Measurements from ENCODE around the gene SORT1. TPM values are rescaled to one million over a fixed set of nuclear protein-coding genes. Genes with fewer than 3 reads are reported as not detected.
"Not testable (repeated sequence)": the region's sequence is repeated elsewhere in the genome, so short reads cannot be mapped to it uniquely, and the experiment has no call there.

Gene SORT1
- total RNA-seq, 6 donors from 2014 or later: 105 to 222 (median 116) TPM

GRCh38 chr1:109398343-109399225 lies 866 bp upstream of the SORT1 start:
- Histone ChIP-seq H3K27ac (peak overlapping the region; percentile 67 to 92 (median 76)), H3K36me3 (peaks cover 0 to 31% (median 14%) of the 10 kb centered on the region in 4 donors), H3K4me1 (peaks cover 33 to 47% (median 43%) of the 10 kb centered on the region in 4 donors), H3K9me3 (no peaks in the 10 kb centered on the region), H3K27me3 (no peaks in the 10 kb centered on the region), H3K4me3 (peak overlapping the region; percentile 65 to 98 (median 72))
- DNase-seq (no peak), ATAC-seq (ENCODE audit: low FRiP score in 2 of 2) (no peak)
- TF ChIP-seq CTCF (IDR thresholded peaks at IDR 0.05): no peak
- TF ChIP-seq EP300 (IDR thresholded peaks at IDR 0.05): no peak
- no peak for TF ChIP-seq POLR2A (IDR thresholded peaks at IDR 0.05)
- no peak for TF ChIP-seq POLR2AphosphoS5 (IDR thresholded peaks at IDR 0.05)
- 38 to 41% methylated on average over 18 of the region's 18 CpGs for WGBS, 2 donors

GRCh38 chr1:109396871-109397580 lies 692 bp downstream of the SORT1 start:
- H3K36me3 ChIP-seq: peaks cover 0 to 15% (median 4%) of the 10 kb centered on the region in 4 donors
- H3K4me1 ChIP-seq: peaks cover 46 to 62% (median 54%) of the 10 kb centered on the region in 4 donors
- 2 to 4% methylated on average over 27 to 32 of the region's 46 CpGs for WGBS, 2 donors
- TF ChIP-seq CTCF (IDR thresholded peaks at IDR 0.05) (no peak), POLR2A (IDR thresholded peaks at IDR 0.05) (no peak), EP300 (IDR thresholded peaks at IDR 0.05) (no peak), POLR2AphosphoS5 (IDR thresholded peaks at IDR 0.05) (no peak)
- DNase-seq (peak in 1 of 2 donors; percentile 55), ATAC-seq (ENCODE audit: low FRiP score in 2 of 2) (no peak)
- H3K9me3 ChIP-seq: no peaks in the 10 kb centered on the region
- H3K4me3 ChIP-seq: peak overlapping the region; percentile 40 to 98 (median 72)
- peak overlapping the region; percentile 76 to 92 (median 80) for H3K27ac ChIP-seq
- H3K27me3 ChIP-seq: no peaks in the 10 kb centered on the region

DNA sequence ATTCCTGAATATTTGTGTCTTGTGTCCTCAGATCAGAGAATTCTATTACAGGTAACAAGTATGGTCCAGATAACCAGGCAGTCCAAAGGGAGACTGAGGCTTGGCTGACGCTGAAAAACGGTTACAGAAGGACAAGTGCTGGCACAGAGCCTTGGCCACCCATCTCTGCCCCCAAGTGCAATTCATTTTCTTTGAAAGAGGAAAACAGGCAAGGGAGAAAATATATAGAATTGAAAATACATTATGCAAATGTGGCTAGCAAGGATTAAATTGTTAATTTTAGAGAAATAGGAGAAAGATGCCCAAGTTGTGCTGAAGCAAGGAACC lies 1.2 kb downstream of the SORT1 start:
- WGBS, 2 donors: 28 to 34% methylated on average over 2 of the region's 2 CpGs
- Histone ChIP-seq H3K9me3 (no peaks in the 10 kb centered on the region), H3K27ac (peak overlapping the region; percentile 76 to 92 (median 80)), H3K36me3 (peaks cover 0 to 10% (median 0%) of the 10 kb centered on the region in 4 donors), H3K27me3 (no peaks in the 10 kb centered on the region), H3K4me1 (peaks cover 51 to 68% (median 59%) of the 10 kb centered on the region in 4 donors), H3K4me3 (peak overlapping the region in 3 of 4 donors; percentile 68 to 98 (median 77))
- TF ChIP-seq EP300 (IDR thresholded peaks at IDR 0.05) (no peak), POLR2AphosphoS5 (IDR thresholded peaks at IDR 0.05) (no peak), CTCF (IDR thresholded peaks at IDR 0.05) (no peak), POLR2A (IDR thresholded peaks at IDR 0.05) (no peak)
- ATAC-seq (ENCODE audit: low FRiP score in 2 of 2): no peak
- peak in 1 of 2 donors; percentile 22 for DNase-seq

- ATAC-seq (ENCODE audit: low FRiP score in 2 of 2) (peak; percentile 12 to 13), DNase-seq (no peak)
- Histone ChIP-seq H3K4me3 (peak overlapping the region in 3 of 4 donors; percentile 68 to 98 (median 77)), H3K27ac (peak overlapping the region; percentile 76 to 92 (median 80)), H3K9me3 (no peaks in the 10 kb centered on the region), H3K4me1 (peaks cover 54 to 74% (median 63%) of the 10 kb centered on the region in 4 donors), H3K27me3 (no peaks in the 10 kb centered on the region), H3K36me3 (peaks cover 0 to 4% (median 0%) of the 10 kb centered on the region in 4 donors)
- TF ChIP-seq POLR2A (IDR thresholded peaks at IDR 0.05): peak in 1 of 4 donors; percentile 44
- TF ChIP-seq POLR2AphosphoS5 (IDR thresholded peaks at IDR 0.05): no peak
- no peak for TF ChIP-seq CTCF (IDR thresholded peaks at IDR 0.05)
- no peak for TF ChIP-seq EP300 (IDR thresholded peaks at IDR 0.05)
- WGBS, 2 donors: 40 to 41% methylated on average over 5 of the region's 5 CpGs
Measured at GRCh38 chr1:109395602-109396512, 1.9 kb downstream of the SORT1 start.

- not testable (repeated sequence) for H3K27me3 ChIP-seq; H3K36me3 ChIP-seq; ATAC-seq (ENCODE audit: low FRiP score in 2 of 2); H3K9me3 ChIP-seq
- WGBS, 2 donors: 46 to 50% methylated on average over 8 of the region's 8 CpGs
- Histone ChIP-seq H3K27ac (peak overlapping the region; percentile 76 to 92 (median 80)), H3K4me3 (peak overlapping the region in 1 of 4 donors; percentile 68), H3K4me1 (peaks cover 60 to 76% (median 66%) of the 10 kb centered on the region in 4 donors)
- DNase-seq: peak in 1 of 2 donors; percentile 23
Measured at GRCh38 chr1:109395282-109395599, 2.5 kb downstream of the SORT1 start.

All from upper lobe of left lung (tissue), 6 donors.